GM21515 (cell line): ENCODE data around the gene RNPEP.
A peak's percentile ranks its signal among the peaks of the same experiment; 100 is the strongest.
"Not testable (repeated sequence)": the region's sequence is repeated elsewhere in the genome, so short reads cannot be mapped to it uniquely, and the experiment has no call there.

Source experiments
- ATAC-seq: cut with Tn5 transposase; IDR thresholded peaks from one replicate; pipeline ENCODE4 v1.9.1; 2021; ENCODE audit not compliant: unreplicated experiment

Gene RNPEP

DNA sequence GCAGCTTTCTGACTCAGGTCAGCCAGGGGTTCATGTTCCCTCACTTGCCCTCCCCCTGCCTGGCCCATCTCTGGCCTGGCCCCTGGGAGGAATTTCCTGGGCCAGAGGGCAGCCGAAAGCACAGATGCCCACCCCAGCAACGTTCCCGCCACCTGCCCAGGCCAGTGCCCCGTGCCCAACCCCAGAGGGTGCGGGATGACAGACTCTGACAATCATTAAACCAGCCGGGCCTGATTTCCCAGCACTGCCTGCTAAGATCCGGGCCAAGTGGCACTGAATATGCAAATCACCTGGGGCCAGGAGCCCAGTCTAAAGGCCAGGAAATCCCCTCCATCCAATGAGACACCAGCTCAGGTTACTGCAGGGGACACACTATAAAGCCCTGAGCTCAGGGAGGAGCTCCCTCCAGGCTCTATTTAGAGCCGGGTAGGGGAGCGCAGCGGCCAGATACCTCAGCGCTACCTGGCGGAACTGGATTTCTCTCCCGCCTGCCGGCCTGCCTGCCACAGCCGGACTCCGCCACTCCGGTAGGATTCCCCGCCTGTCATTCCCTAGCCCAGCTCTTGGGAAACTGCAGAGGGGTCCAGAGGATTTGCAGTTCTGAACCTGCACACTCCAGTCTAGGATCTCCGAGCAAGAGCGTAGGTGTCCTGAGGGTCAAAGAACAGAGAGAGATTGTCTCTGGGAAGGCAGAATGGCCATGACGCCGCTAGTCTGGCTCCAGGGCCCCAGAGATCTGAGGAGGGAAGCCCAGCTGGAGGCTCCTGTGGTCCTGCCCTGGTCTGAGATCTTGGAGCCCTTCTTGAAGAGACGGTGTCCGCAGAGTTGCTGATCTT lies 27.9 kb downstream of the RNPEP start, which contains the start of gene ELF3:
ELF3 (plus strand) TSS at position 408 of the 836 bp plus-strand sequence. CDS start 550 bp downstream, outside the sequence.
- peak; percentile 66 for ATAC-seq

DNA sequence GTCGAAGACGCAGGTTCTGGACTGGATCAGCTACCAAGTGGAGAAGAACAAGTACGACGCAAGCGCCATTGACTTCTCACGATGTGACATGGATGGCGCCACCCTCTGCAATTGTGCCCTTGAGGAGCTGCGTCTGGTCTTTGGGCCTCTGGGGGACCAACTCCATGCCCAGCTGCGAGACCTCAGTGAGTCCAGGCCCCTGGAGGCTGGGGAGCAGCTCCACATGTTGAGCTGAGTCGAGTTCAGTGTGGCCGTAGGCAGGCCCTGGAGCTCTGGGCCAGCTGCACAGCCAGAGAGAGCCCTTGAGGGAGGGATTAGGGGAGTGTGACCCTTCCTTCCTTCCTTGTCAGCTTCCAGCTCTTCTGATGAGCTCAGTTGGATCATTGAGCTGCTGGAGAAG lies 29.5 kb downstream of the RNPEP start:
- ATAC-seq: no peak

DNA sequence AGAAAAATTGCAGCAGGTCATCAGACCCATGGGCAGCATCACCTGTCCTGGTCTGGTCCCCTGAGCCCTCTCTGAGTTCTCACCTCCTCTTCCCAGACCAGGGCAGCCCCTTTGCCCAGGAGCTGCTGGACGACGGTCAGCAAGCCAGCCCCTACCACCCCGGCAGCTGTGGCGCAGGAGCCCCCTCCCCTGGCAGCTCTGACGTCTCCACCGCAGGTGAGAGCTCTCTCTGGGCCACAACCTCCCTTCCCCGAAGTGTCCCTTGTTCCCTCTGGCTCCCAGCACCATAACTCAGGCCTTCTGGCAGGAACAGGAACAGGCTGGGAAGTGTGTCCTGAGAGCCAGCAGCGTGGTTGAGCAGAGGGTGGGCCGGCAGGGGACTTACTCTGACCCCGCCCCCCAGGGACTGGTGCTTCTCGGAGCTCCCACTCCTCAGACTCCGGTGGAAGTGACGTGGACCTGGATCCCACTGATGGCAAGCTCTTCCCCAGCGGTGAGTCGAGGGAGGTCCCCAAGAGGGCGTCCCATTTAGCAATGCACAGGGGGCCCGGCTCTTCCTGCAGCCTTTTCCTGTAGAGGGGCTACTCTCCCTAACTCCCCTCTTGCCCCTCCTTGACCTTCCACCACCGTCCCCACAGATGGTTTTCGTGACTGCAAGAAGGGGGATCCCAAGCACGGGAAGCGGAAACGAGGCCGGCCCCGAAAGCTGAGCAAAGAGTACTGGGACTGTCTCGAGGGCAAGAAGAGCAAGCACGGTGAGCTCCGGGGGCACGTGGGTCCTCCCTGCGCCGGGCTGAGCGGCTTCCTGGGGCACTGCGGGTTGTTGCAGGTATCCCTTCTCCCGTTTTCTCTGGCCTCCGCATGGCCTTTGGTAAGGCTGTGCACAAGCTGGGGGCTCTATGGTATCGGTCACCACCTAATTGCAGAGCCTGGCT lies 30.4 kb downstream of the RNPEP start:
- no peak for ATAC-seq

DNA sequence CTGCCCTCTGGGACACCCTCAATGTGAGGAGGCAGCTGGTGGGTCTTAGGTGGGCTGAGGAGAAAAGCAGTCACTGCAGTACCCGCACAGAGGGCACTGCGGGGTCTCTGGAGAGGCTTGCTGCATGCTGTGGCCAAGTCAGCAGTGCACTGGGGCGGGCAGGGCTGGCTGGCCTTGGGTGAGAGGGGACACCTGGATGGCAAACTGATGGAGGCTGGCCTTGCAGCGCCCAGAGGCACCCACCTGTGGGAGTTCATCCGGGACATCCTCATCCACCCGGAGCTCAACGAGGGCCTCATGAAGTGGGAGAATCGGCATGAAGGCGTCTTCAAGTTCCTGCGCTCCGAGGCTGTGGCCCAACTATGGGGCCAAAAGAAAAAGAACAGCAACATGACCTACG lies 31.2 kb downstream of the RNPEP start:
- ATAC-seq: no peak

- ATAC-seq: no peak
Observed at GRCh38 chr1:202014060-202014459, 31.6 kb downstream of the RNPEP start.

DNA sequence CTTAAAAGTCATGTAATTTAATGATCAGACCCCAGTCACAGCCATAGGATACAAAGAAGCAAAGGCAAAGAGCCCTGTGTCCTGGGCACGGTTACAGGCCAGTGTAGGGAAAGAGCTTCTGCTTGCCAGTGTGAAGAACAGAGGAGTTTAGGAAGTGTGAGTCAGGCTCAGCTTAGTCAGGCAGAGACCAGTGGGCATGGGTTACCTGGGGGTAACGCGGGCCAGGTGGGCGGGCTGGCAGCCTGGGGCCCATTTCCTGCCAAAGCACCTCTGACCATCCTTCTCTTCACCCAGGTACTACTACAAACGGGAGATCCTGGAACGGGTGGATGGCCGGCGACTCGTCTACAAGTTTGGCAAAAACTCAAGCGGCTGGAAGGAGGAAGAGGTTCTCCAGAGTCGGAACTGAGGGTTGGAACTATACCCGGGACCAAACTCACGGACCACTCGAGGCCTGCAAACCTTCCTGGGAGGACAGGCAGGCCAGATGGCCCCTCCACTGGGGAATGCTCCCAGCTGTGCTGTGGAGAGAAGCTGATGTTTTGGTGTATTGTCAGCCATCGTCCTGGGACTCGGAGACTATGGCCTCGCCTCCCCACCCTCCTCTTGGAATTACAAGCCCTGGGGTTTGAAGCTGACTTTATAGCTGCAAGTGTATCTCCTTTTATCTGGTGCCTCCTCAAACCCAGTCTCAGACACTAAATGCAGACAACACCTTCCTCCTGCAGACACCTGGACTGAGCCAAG lies 32.6 kb downstream of the RNPEP start:
- ATAC-seq: no peak

DNA sequence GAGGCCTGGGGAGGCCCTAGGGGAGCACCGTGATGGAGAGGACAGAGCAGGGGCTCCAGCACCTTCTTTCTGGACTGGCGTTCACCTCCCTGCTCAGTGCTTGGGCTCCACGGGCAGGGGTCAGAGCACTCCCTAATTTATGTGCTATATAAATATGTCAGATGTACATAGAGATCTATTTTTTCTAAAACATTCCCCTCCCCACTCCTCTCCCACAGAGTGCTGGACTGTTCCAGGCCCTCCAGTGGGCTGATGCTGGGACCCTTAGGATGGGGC lies 33.2 kb downstream of the RNPEP start:
- no peak for ATAC-seq

- no peak for ATAC-seq
Observed at GRCh38 chr1:202016022-202016810, 33.8 kb downstream of the RNPEP start.

GRCh38 chr1:202016811-202017748 lies 34.6 kb downstream of the RNPEP start:
- no peak for ATAC-seq

GRCh38 chr1:202017749-202018467 lies 35.5 kb downstream of the RNPEP start:
- no peak for ATAC-seq

DNA sequence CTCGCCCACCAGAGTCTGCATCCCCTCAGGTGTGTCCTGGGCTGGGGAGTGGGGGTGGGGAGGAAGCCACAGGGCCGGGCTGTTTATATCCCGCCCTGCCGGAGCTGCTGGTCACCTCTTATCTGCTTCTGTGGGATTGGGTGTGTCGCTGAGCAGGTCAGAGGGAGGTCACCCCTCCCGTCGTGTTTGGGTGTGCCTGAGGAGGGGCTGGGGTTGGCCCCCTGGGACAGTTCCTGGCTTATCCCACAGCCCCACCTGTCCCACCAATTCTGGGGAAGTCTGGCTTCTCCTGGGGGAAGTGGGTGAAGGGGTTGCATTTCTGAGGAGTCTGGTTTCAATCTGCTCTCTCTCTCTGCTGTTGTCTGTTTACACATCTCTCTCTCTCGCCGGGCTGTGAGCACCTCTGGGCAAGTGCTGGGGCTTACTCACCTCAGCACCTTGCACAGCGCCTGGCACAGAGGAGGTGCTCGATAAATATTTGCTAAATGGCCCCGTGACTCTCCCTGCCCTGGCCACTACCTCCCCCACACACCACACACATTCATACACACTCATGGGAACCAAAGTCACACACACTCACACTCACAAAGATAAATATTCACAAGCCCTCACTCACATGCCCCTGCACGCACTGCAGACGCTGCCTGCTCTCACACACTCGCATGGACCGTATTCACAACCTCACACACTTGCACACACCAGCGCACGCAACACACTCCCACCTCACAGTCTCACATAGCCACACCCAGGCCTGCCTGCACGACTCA lies 36.2 kb downstream of the RNPEP start:
- no peak for ATAC-seq

- not testable (repeated sequence) for ATAC-seq
Observed at GRCh38 chr1:202019235-202019558, 36.7 kb downstream of the RNPEP start.

DNA sequence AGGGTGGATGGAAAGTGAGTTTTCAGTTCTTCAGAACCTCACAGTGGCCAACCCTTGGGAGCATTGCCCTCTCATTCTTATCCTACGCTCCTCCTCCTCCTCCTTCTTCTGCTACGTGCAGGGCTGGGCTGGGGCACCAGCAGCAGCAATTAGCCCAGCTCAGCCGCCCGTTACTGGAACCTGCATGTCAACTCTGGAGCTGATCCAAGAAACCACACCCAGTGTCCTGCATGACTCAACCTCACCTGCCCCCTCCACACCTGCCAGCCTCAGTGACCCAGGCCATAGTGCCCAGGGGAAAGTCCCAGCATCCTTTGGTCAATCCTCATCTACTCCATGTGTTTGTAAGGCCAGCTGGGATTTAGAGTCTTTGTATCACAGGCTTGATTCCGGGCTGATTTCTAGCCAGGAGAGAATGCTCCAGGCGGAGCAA lies 40.6 kb downstream of the RNPEP start:
- no peak for ATAC-seq

DNA sequence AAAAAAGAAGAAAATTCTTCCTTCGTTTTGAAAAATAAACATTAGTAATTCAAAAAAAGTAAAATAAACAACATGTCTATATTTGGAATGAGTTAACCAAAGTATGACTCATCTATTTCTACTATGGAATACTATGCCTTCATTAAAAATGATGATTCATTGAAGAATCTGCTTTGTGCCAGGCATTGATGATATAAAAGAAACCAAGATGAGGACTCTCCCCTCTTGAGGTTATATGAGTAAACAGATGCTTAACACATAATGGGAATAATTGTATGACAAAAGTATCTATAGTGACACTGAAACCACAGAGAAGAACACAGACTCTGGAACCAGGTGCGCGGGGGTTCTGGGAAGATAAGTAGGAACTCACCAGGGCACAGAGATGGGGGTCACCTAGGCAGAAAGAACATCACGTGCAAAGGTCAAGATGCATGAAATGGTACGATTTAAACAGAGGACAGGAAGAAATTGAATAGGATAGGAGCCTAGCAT lies 46.8 kb downstream of the RNPEP start:
- no peak for ATAC-seq

DNA sequence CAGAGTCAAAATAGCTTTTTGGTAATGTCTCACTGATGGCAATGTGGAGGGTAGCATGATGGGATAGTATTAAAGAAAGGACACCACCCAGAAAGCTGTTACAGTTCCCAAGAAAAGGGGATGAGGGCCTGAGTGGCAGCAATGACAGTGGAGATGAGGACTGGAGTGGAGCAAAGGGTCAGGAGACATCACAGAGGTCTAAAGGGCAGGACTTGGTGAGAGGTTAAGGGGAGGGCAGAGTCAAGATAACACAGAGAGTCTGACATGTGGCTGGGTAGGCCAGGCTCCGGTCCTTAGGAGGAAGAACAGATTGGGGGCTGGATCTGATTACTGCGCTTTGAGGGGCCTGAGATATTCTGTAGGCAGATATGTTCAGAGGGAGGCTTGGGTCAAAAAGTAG lies 47.3 kb downstream of the RNPEP start:
- no peak for ATAC-seq

DNA sequence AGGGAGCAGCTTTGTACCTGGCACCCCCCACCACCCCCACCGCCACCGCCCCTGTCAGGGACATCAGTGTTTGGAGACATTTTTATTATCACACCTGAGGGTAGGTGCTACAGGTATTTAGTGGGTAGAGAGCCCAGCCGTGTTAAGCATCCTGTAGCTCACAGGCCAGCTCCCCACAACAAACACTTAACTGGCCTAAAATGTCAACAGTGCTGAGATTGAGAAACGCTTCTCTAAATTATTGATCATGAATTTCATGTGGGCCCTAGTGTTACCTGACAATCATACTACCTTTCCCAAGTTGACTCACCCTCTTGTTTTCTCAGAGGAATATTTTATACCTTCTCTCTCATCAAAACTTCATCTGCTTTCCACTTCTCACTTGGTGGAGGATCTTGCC lies 49.3 kb downstream of the RNPEP start:
- no peak for ATAC-seq

- no peak for ATAC-seq
Observed at GRCh38 chr1:202034149-202034682, 51.8 kb downstream of the RNPEP start.
